HEK293T (cell line): ENCODE data around the gene COPS8.

Source experiments
- LEF1 ChIP-seq: fragments of 450-650 bp; IDR thresholded peaks from 2 replicates; pipeline ENCODE4 v1.6.1; 2017; ENCODE audit warnings: mild to moderate bottlenecking, borderline replicate concordance
- TARDBP ChIP-seq: fragments of 450-650 bp; IDR thresholded peaks from 2 replicates; pipeline ENCODE4 v1.6.1; 2016

DNA sequence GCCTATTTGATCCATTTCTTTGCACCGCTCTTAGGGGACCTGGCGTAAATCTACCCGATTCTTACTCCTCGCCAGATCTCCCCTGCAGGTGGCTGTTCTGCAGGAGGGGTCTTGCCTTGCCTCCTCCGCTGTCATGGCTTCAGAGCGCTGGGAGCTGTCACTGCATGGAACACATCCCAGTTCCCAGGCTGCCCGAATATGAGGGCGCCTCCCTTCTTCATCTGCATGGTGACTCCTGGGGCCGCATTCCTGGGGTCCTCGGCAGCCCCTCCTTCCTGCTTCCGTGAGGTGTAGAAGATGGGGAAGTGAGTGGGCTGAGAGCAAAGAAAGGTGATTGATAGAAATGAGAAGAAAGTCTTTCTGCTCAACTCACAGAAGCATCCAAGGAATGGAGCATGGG, 27.3 kb upstream of the COPS8 start:
- TF ChIP-seq TARDBP (no peak), LEF1 (no peak)
